T-cell (primary cell): ENCODE results near the gene PDE6G. TPM values are rescaled to one million over a fixed set of nuclear protein-coding genes. Genes with fewer than 3 reads are reported as not detected.

ENCODE experiments used
- ATAC-seq, 4 experiments: fragments of 200-7000 bp in 3 of 4; fragments of 150-1000 bp in 1 of 4; cut with Tn5 transposase; replicated peaks in 1 of 4; 1 replicate in 3 of 4; 2 replicates in 1 of 4; pipeline ENCODE4 v1.10.0; 2021; ENCODE audit warnings: moderate library complexity in 3 of 4, mild to moderate bottlenecking in 2 of 4, moderate number of reproducible peaks in 1 of 4
- CTCF ChIA-PET, 2 donors: fragments of 300-600 bp; sonication (Branson Sonifier 250); formaldehyde crosslinking; loops; one replicate each; lab custom pipeline; 2022; ENCODE audit warnings: antibody characterized with exemption in 2 of 2; lab: Charles Lee
- POLR2A ChIA-PET, 2 donors: fragments of 300-600 bp; sonication (Branson Sonifier 250); formaldehyde crosslinking; loops; one replicate each; lab custom pipeline; 2022; ENCODE audit warnings: antibody characterized with exemption in 2 of 2; lab: Charles Lee
- DNase-seq, 35 experiments: peaks; one replicate each; pipeline versions ENCODE4 v3.0.0 to v3.0.0-alpha.2; 2013 to 2023
- H3K27ac ChIP-seq: one replicate; pipeline ENCODE4 v1.5.1; 2013; ENCODE audit warnings: low read length
- H3K27me3 ChIP-seq, 2 experiments: replicated peaks in 1 of 2; 1 replicate in 1 of 2; 2 replicates in 1 of 2; pipeline versions ENCODE4 v1.6.1 to v1.7.0; 2013; ENCODE audit warnings: low read length in 1 of 2, mixed read lengths in 1 of 2; ENCODE audit not compliant: control insufficient read depth in 2 of 2, insufficient read depth in 2 of 2; ENCODE audit errors: extremely low read depth in 1 of 2
- H3K36me3 ChIP-seq, 2 donors: 1 replicate in 1 of 2; 2 replicates in 1 of 2; pipeline versions ENCODE4 v1.6.1 to v1.7.0; 2013; ENCODE audit warnings: low read length in 1 of 2; ENCODE audit not compliant: control insufficient read depth in 2 of 2, insufficient read depth in 1 of 2; ENCODE audit errors: extremely low read depth in 1 of 2
- H3K4me1 ChIP-seq, 2 experiments: 1 replicate in 1 of 2; 2 replicates in 1 of 2; pipeline versions ENCODE4 v1.6.1 to v1.7.0; 2013; ENCODE audit warnings: low read length in 2 of 2, mixed read lengths in 1 of 2; ENCODE audit not compliant: insufficient read depth in 2 of 2, control insufficient read depth in 1 of 2; ENCODE audit errors: extremely low read depth in 1 of 2
- H3K4me3 ChIP-seq, 2 donors: 1 replicate in 1 of 2; 2 replicates in 1 of 2; pipeline versions ENCODE4 v1.5.1 to v1.7.0; 2013; ENCODE audit warnings: mild to moderate bottlenecking in 2 of 2, low read length in 1 of 2, moderate library complexity in 1 of 2; ENCODE audit not compliant: control insufficient read depth in 1 of 2; ENCODE audit errors: extremely low read depth in 1 of 2
- H3K9me3 ChIP-seq: 2 replicates; pipeline ENCODE4 v1.7.0; 2013
- H3K27ac Mint-ChIP-seq, 2 donors: one replicate each; pipeline ENCODE4 v1.8.0; 2020 to 2021; ENCODE audit warnings: mild to moderate bottlenecking in 2 of 2, mixed read lengths in 2 of 2
- H3K27me3 Mint-ChIP-seq, 2 donors: one replicate each; pipeline ENCODE4 v1.8.0; 2021 to 2022; ENCODE audit warnings: mixed read lengths in 2 of 2
- H3K36me3 Mint-ChIP-seq: one replicate; pipeline ENCODE4 v1.8.0; 2021; ENCODE audit warnings: mixed read lengths
- H3K4me1 Mint-ChIP-seq, 3 donors: one replicate each; pipeline ENCODE4 v1.8.0; 2020 to 2022; ENCODE audit warnings: mixed read lengths in 3 of 3, mild to moderate bottlenecking in 1 of 3
- H3K4me3 Mint-ChIP-seq, 3 donors: one replicate each; pipeline ENCODE4 v1.8.0; 2020 to 2022; ENCODE audit warnings: mild to moderate bottlenecking in 3 of 3, mixed read lengths in 3 of 3, moderate library complexity in 3 of 3
- H3K9me3 Mint-ChIP-seq, 3 donors: one replicate each; pipeline ENCODE4 v1.8.0; 2020 to 2022; ENCODE audit warnings: mixed read lengths in 3 of 3
- WGBS: methylation state at CpG from one replicate; pipeline ENCODE4 v1.1.5; 2013; ENCODE audit warnings: missing lambda C conversion rate; ENCODE audit not compliant: insufficient coverage; 5-methylcytosine and 5-hydroxymethylcytosine counted together
- total RNA-seq, 35 experiments: library from RNA in 6 of 35; stranded (reverse) in 6 of 35; fragments of 120-200 nt in 1 of 35; gene quantifications; one replicate each; pipeline versions ENCODE4 v1.2.1 to v1.2.4 and lab custom pipeline; 2013 to 2026

The PDE6G gene
- total RNA-seq (1 to 10 TPM in 4 of 5 donors, under 1 TPM in 1; 0.33 to 4.6 (median 1.8) TPM), total RNA-seq (lab: John Stamatoyannopoulos, UW) (0.12 to 1.7 (median 0.64) reads per million in 29 experiments)
- total RNA-seq (2013) = 1.2 TPM

DNA sequence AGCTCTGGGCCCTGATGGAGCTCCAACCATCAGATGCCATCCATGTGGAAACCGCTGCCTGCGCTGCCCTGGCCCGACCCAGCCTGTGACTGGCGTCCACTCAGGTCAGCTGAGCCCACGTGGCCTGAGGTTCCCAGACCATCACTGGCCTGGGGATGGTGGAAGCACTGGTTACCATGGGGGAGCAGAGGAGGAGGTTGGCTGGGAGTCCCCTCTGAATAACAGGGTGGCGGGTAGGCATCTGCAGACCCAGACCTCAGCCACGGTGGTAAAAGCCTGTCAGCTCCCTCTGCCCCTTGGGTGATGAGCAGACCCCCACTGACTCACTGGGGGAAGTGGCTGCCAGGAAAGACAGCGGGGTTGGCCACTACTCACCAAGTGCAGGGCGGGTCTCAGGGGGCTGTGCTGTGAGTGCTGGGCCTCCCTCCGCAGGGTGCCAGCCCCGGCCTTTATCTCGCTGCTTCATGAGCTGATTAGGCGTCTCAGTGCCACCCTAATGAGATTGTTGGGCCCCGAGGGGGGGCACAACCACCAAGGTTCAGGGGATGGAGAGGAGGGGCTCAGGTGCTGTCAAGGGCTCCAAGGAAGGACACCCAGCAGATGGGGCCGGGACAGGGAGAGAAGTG lies at the start of gene PDE6G:
TSS of gene PDE6G (minus strand) at position 425 of the 626 bp plus-strand sequence. CDS start 3,237 bp downstream, outside the sequence.
- CTCF ChIA-PET = interaction anchor here in 1 of 2 donors (0.6 kb wide), 1 partner anchor 311 kb away, joined by 3 read pairs; no protein-coding TSS in a partner anchor
- H3K27me3 Mint-ChIP-seq = peaks cover 5 to 16% of the 10 kb centered on the region in 2 donors
- H3K27me3 ChIP-seq = peaks cover 0 to 48% of the 10 kb centered on the region in 2 experiments
- peaks cover 16 to 23% (median 17%) of the 10 kb centered on the region in 3 donors for H3K4me1 Mint-ChIP-seq
- POLR2A ChIA-PET = no interaction called here
- H3K9me3 Mint-ChIP-seq = no peaks in the 10 kb centered on the region
- no peaks in the 10 kb centered on the region for H3K9me3 ChIP-seq
- H3K27ac Mint-ChIP-seq = no peak within 1 kb of the TSS
- H3K4me3 Mint-ChIP-seq = no peak within 1 kb of the TSS
- H3K27ac ChIP-seq = no peak within 1 kb of the TSS
- H3K36me3 ChIP-seq = no peaks in the 10 kb centered on the region
- no peaks in the 10 kb centered on the region for H3K36me3 Mint-ChIP-seq
- H3K4me3 ChIP-seq = no peak within 1 kb of the TSS
- DNase-seq = no peak
- 91% methylated on average over 15 of the region's 15 CpGs for WGBS
- H3K4me1 ChIP-seq = peaks cover 9 to 28% of the 10 kb centered on the region in 2 experiments
- no peak for ATAC-seq

GRCh38 chr17:81705518-81706231 lies 49.3 kb upstream of the PDE6G start:
- ChIA-PET CTCF (no interaction called here), POLR2A (no interaction called here)
- no peak for DNase-seq

GRCh38 chr17:81703747-81704654 lies 47.7 kb upstream of the PDE6G start:
- H3K27me3 Mint-ChIP-seq = no peaks in the 10 kb centered on the region
- H3K4me3 Mint-ChIP-seq = peak overlapping the region; percentile 79 to 91 (median 87)
- peak in 2 of 35 experiments; percentile 13 to 52 for DNase-seq
- Histone ChIP-seq H3K4me1 (peaks cover 9 to 35% of the 10 kb centered on the region in 2 experiments), H3K9me3 (no peaks in the 10 kb centered on the region), H3K36me3 (peaks cover 18 to 38% of the 10 kb centered on the region in 2 donors), H3K4me3 (peak overlapping the region; percentile 85 to 88), H3K27ac (peak overlapping the region; percentile 45), H3K27me3 (no peaks in the 10 kb centered on the region)
- H3K4me1 Mint-ChIP-seq = peaks cover 21 to 33% (median 27%) of the 10 kb centered on the region in 3 donors
- ChIA-PET CTCF (no interaction called here), POLR2A (no interaction called here)
- no peaks in the 10 kb centered on the region for H3K9me3 Mint-ChIP-seq
- peaks cover 22% of the 10 kb centered on the region for H3K36me3 Mint-ChIP-seq
- H3K27ac Mint-ChIP-seq = peak overlapping the region; percentile 19 to 64
- ATAC-seq = peak in 3 of 4 experiments; percentile 3 to 17 (median 3)
- 36% methylated on average over 20 of the region's 27 CpGs for WGBS

More at GRCh38 chr17:81705518-81706231, 49.3 kb upstream of the PDE6G start:
- peaks cover 22 to 39% (median 31%) of the 10 kb centered on the region in 3 donors for H3K4me1 Mint-ChIP-seq
- 89% methylated on average over 21 of the region's 30 CpGs for WGBS
- no peak overlapping the region for H3K27ac Mint-ChIP-seq
- peaks cover 18 to 30% of the 10 kb centered on the region in 2 donors for H3K36me3 ChIP-seq
- H3K9me3 ChIP-seq = no peaks in the 10 kb centered on the region
- H3K4me3 Mint-ChIP-seq = peak overlapping the region in 2 of 3 donors; percentile 34 to 43
- H3K27me3 Mint-ChIP-seq = no peaks in the 10 kb centered on the region
- H3K9me3 Mint-ChIP-seq = no peaks in the 10 kb centered on the region
- ATAC-seq = no peak
- peaks cover 9 to 44% of the 10 kb centered on the region in 2 experiments for H3K4me1 ChIP-seq
- no peak overlapping the region for H3K4me3 ChIP-seq
- H3K36me3 Mint-ChIP-seq = peaks cover 19% of the 10 kb centered on the region
- no peaks in the 10 kb centered on the region for H3K27me3 ChIP-seq
- no peak overlapping the region for H3K27ac ChIP-seq

DNA sequence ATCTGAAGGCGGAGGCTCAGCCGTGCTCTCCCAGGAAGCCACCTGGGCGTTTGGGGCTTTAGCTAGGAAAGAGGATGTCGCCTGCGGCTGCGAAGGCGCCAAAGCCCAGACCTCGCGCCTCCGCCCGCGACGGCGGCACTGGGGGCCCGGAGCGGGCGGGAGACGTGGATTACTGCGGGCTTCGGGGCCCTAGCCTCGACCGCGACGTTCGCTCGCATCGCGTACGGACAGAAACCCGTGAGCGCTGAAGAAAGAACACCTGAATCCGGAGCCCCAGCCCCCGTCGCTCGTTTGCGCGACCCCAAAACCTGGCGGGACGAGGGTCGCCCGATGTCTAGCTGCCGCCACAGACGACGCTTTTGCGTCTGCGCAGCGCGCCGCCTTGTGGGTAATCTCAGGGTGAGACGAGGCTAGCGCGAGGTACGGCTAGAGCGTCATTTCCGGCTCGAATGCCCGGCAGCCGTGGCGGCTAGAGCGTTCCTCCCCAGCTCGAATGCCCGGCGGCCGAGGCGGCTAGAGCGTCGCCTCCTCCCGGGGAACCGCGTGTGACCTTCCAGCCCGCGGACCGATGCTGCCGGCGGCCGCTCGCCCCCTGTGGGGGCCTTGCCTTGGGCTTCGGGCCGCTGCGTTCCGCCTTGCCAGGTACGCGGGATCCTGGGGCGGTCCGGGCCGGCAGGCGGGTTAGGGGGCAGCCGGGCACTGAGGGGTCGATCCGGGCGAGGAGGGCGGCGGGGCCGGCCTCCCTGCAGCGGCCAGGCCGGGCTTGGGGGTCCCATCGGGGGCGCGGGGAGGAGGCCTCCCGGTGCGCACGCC lies 46.8 kb upstream of the PDE6G start, which contains the start of gene MRPL12:
TSS of gene MRPL12 (plus strand) at position 434 of the 813 bp plus-strand sequence. CDS start at position 569, 135 bp downstream.
- Histone ChIP-seq H3K36me3 (peaks cover 16 to 44% of the 10 kb centered on the region in 2 donors), H3K27ac (peak within 1 kb of the TSS; percentile 85), H3K27me3 (no peaks in the 10 kb centered on the region), H3K9me3 (no peaks in the 10 kb centered on the region), H3K4me3 (peak within 1 kb of the TSS; percentile 85 to 88), H3K4me1 (peaks cover 9 to 35% of the 10 kb centered on the region in 2 experiments)
- Mint-ChIP-seq H3K27ac (peak within 1 kb of the TSS; percentile 89 to 90), H3K9me3 (no peaks in the 10 kb centered on the region), H3K4me3 (peak within 1 kb of the TSS; percentile 87 to 91 (median 88)), H3K36me3 (peaks cover 27% of the 10 kb centered on the region), H3K4me1 (peaks cover 21 to 33% (median 29%) of the 10 kb centered on the region in 3 donors), H3K27me3 (no peaks in the 10 kb centered on the region)
- CTCF ChIA-PET = no interaction called here
- peak; percentile 66 to 94 (median 82) for DNase-seq
- POLR2A ChIA-PET = interaction anchor here in 1 of 2 donors (0.6 kb wide), 1 partner anchor 153 kb away, joined by 3 read pairs; no protein-coding TSS in a partner anchor
- under 1% methylated on average over 102 of the region's 102 CpGs for WGBS
- peak; percentile 89 to 92 (median 92) for ATAC-seq

DNA sequence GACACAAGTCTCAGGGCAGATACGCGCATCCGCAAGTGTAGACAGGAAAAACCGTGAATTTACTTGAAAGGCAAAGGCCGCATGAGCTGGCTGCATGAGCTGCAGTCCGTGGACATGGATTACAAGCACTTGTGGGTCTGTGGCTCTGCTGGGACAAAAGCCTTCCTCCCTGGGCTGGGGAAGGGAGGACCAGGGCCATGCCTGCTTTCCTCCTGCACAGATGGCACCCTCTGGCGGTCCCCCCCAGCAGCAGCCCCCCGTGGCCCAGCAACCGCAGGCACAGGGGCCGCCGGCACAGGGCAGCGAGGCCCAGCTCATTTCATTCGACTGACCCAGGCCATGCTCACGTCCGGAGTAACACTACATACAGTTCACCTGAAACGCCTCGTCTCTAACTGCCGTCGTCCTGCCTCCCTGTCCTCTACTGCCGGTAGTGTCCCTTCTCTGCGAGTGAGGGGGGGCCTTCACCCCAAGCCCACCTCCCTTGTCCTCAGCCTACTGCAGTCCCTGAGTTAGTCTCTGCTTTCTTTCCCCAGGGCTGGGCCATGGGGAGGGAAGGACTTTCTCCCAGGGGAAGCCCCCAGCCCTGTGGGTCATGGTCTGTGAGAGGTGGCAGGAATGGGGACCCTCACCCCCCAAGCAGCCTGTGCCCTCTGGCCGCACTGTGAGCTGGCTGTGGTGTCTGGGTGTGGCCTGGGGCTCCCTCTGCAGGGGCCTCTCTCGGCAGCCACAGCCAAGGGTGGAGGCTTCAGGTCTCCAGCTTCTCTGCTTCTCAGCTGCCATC lies 45.1 kb upstream of the PDE6G start:
- CTCF ChIA-PET = no interaction called here
- peaks cover 36% of the 10 kb centered on the region for H3K36me3 Mint-ChIP-seq

More for the DNA sequence above, 45.1 kb upstream of the PDE6G start:
- Mint-ChIP-seq H3K4me1 (peaks cover 21 to 33% (median 29%) of the 10 kb centered on the region in 3 donors), H3K27me3 (no peaks in the 10 kb centered on the region), H3K9me3 (no peaks in the 10 kb centered on the region), H3K4me3 (peak overlapping the region; percentile 54 to 91 (median 87)), H3K27ac (no peak overlapping the region)
- DNase-seq = peak in 1 of 35 experiments; percentile 35
- Histone ChIP-seq H3K4me1 (peaks cover 9 to 35% of the 10 kb centered on the region in 2 experiments), H3K36me3 (peaks cover 17 to 51% of the 10 kb centered on the region in 2 donors), H3K4me3 (no peak overlapping the region), H3K27me3 (no peaks in the 10 kb centered on the region), H3K9me3 (no peaks in the 10 kb centered on the region), H3K27ac (peak overlapping the region; percentile 85)
- ATAC-seq = no peak
- WGBS = 81% methylated on average over 13 of the region's 23 CpGs
- POLR2A ChIA-PET = no interaction called here
